NCI-H1417 treated with DMSO at 0.1 percent for 48 hours (cell line): Measurements from ENCODE around the gene ITGBL1.
"Not testable (repeated sequence)": the region's sequence is repeated elsewhere in the genome, so short reads cannot be mapped to it uniquely, and the experiment has no call there.

Experiments used
- DNase-seq: peaks from one replicate; lab custom pipeline; 2025; lab: John Stamatoyannopoulos, UW

The ITGBL1 gene

GRCh38 chr13:101511766-101512165 lies 59.3 kb downstream of the ITGBL1 start:
- no peak for DNase-seq

GRCh38 chr13:101512650-101513049 lies 60.2 kb downstream of the ITGBL1 start:
- DNase-seq, result no peak

GRCh38 chr13:101514100-101514499 lies 61.6 kb downstream of the ITGBL1 start:
- DNase-seq, result no peak

GRCh38 chr13:101514695-101515275 lies 62.3 kb downstream of the ITGBL1 start:
- DNase-seq, result peak; percentile 43

- no peak for DNase-seq
Measured at GRCh38 chr13:101515504-101515903, 63.0 kb downstream of the ITGBL1 start.

GRCh38 chr13:101516262-101516661 lies 63.8 kb downstream of the ITGBL1 start:
- no peak for DNase-seq

GRCh38 chr13:101520672-101521071 lies 68.2 kb downstream of the ITGBL1 start:
- DNase-seq, result no peak

GRCh38 chr13:101521371-101521770 lies 68.9 kb downstream of the ITGBL1 start:
- DNase-seq, result no peak

- DNase-seq, result no peak
Measured at GRCh38 chr13:101522607-101523006, 70.1 kb downstream of the ITGBL1 start.

- DNase-seq, result no peak
Measured at GRCh38 chr13:101523154-101524131, 71.0 kb downstream of the ITGBL1 start.

- DNase-seq, result no peak
Measured at GRCh38 chr13:101527130-101527529, 74.7 kb downstream of the ITGBL1 start.

- no peak for DNase-seq
Measured at GRCh38 chr13:101529422-101529821, 76.9 kb downstream of the ITGBL1 start.

- no peak for DNase-seq
Measured at GRCh38 chr13:101530293-101530692, 77.8 kb downstream of the ITGBL1 start.

GRCh38 chr13:101535192-101535746 lies 82.8 kb downstream of the ITGBL1 start:
- no peak for DNase-seq

- DNase-seq, result no peak
Measured at GRCh38 chr13:101536079-101536478, 83.6 kb downstream of the ITGBL1 start.

- DNase-seq, result not testable (repeated sequence)
Measured at GRCh38 chr13:101544544-101544943, 92.1 kb downstream of the ITGBL1 start.

- no peak for DNase-seq
Measured at GRCh38 chr13:101544979-101545378, 92.5 kb downstream of the ITGBL1 start.

- DNase-seq, result no peak
Measured at GRCh38 chr13:101545521-101545920, 93.0 kb downstream of the ITGBL1 start.

GRCh38 chr13:101552286-101552685 lies 99.8 kb downstream of the ITGBL1 start:
- DNase-seq, result no peak

GRCh38 chr13:101552786-101553185 lies 100.3 kb downstream of the ITGBL1 start:
- no peak for DNase-seq

GRCh38 chr13:101554420-101555125 lies 102.1 kb downstream of the ITGBL1 start:
- no peak for DNase-seq

GRCh38 chr13:101555610-101556009 lies 103.1 kb downstream of the ITGBL1 start:
- no peak for DNase-seq
